B cell (primary cell): ENCODE data around the gene ITFG2. TPM values are rescaled to one million over a fixed set of nuclear protein-coding genes. Genes with fewer than 3 reads are reported as not detected.

Experiments
- ATAC-seq: fragments of 200-7000 bp; cut with Tn5 transposase; one replicate; pipeline ENCODE4 v1.10.0; 2021; ENCODE audit warnings: low read depth, mild to moderate bottlenecking, moderate number of reproducible peaks, moderate library complexity
- CTCF ChIA-PET: fragments of 350-600 bp; sonication (Branson Sonifier 250); formaldehyde crosslinking; loops from one replicate; lab custom pipeline; 2021; ENCODE audit warnings: antibody characterized with exemption, inconsistent platforms; lab: Charles Lee
- POLR2A ChIA-PET: fragments of 350-600 bp; sonication (Branson Sonifier 250); formaldehyde crosslinking; loops from one replicate; lab custom pipeline; 2021; ENCODE audit warnings: antibody characterized with exemption; lab: Charles Lee
- DNase-seq: peaks from one replicate; pipeline ENCODE4 v3.0.0; 2013
- H2AFZ ChIP-seq: 2 replicates; pipeline ENCODE4 v1.6.1; 2012; ENCODE audit warnings: mild to moderate bottlenecking, low read depth, low read length; ENCODE audit not compliant: insufficient read depth, poor library complexity, severe bottlenecking
- H3K27ac ChIP-seq, 2 donors: 1 replicate in 1 of 2; 2 replicates in 1 of 2; pipeline ENCODE4 v1.5.1; 2012 to 2013; ENCODE audit warnings: low read length in 2 of 2, mild to moderate bottlenecking in 2 of 2, moderate library complexity in 1 of 2
- H3K27me3 ChIP-seq, 4 experiments: fragments of 200-600 bp in 1 of 4; sonication (generic) in 1 of 4; replicated peaks in 1 of 4; 1 replicate in 2 of 4; 2 replicates in 2 of 4; pipeline versions ENCODE4 v1.6.1 to v1.7.0; 2013 to 2016; ENCODE audit warnings: low read length in 3 of 4, mild to moderate bottlenecking in 2 of 4, mixed read lengths in 1 of 4, moderate library complexity in 1 of 4; ENCODE audit not compliant: insufficient read depth in 4 of 4, control insufficient read depth in 3 of 4; ENCODE audit errors: control extremely low read depth in 1 of 4
- H3K36me3 ChIP-seq, 2 experiments: replicated peaks in 1 of 2; 1 replicate in 1 of 2; 2 replicates in 1 of 2; pipeline versions ENCODE4 v1.6.1 to v1.7.1; 2013; ENCODE audit warnings: low read length in 1 of 2; ENCODE audit not compliant: insufficient read depth in 2 of 2, control insufficient read depth in 1 of 2; ENCODE audit errors: control extremely low read depth in 1 of 2, extremely low read depth in 1 of 2
- H3K4me1 ChIP-seq, 2 donors: fragments of 200-600 bp in 1 of 2; sonication (generic) in 1 of 2; 1 replicate in 1 of 2; 2 replicates in 1 of 2; pipeline versions ENCODE4 v1.5.1 to v1.6.1; 2013 to 2017; ENCODE audit warnings: low read length in 2 of 2; ENCODE audit not compliant: control insufficient read depth in 2 of 2, insufficient read depth in 2 of 2
- H3K4me2 ChIP-seq: replicated peaks from 2 replicates; pipeline ENCODE3; 2012; ENCODE audit warnings: mild to moderate bottlenecking, low read depth, low read length; ENCODE audit not compliant: poor library complexity, severe bottlenecking
- H3K4me3 ChIP-seq, 5 experiments: fragments of 200-600 bp in 1 of 5; sonication (generic) in 1 of 5; 1 replicate in 3 of 5; 2 replicates in 2 of 5; pipeline versions ENCODE4 v1.5.1 to v1.7.0; 2011 to 2016; ENCODE audit warnings: low read length in 4 of 5, mild to moderate bottlenecking in 4 of 5, low read depth in 2 of 5, control low read depth in 1 of 5, moderate library complexity in 1 of 5; ENCODE audit not compliant: insufficient read depth in 1 of 5; ENCODE audit errors: control extremely low read depth in 1 of 5, extremely low read depth in 1 of 5
- H3K79me2 ChIP-seq: fragments of 200-600 bp; sonication (generic); one replicate; pipeline ENCODE4 v1.6.0; 2016; ENCODE audit warnings: low read length; ENCODE audit not compliant: control insufficient read depth, insufficient read depth
- H3K9ac ChIP-seq: fragments of 200-600 bp; sonication (generic); 2 replicates; pipeline ENCODE4 v1.6.1; 2017; ENCODE audit warnings: mild to moderate bottlenecking, low read length, moderate library complexity
- H3K9me3 ChIP-seq, 3 donors: one replicate each; pipeline versions ENCODE4 v1.6.1 to v1.7.1; 2013; ENCODE audit warnings: low read length in 2 of 3; ENCODE audit not compliant: control insufficient read depth in 2 of 3, insufficient read depth in 1 of 3; ENCODE audit errors: control extremely low read depth in 1 of 3
- H4K20me1 ChIP-seq: 2 replicates; pipeline ENCODE4 v1.6.0; 2012; ENCODE audit warnings: mild to moderate bottlenecking, low read length; ENCODE audit not compliant: insufficient read depth, control insufficient read depth, poor library complexity, severe bottlenecking
- H3K27ac Mint-ChIP-seq: one replicate; pipeline ENCODE4 v1.8.0; 2021; ENCODE audit warnings: mixed read lengths
- H3K27me3 Mint-ChIP-seq: one replicate; pipeline ENCODE4 v1.8.0; 2021; ENCODE audit warnings: mixed read lengths
- H3K4me1 Mint-ChIP-seq: one replicate; pipeline ENCODE4 v1.8.0; 2021; ENCODE audit warnings: mixed read lengths
- H3K4me3 Mint-ChIP-seq: one replicate; pipeline ENCODE4 v1.8.0; 2021; ENCODE audit warnings: mixed read lengths
- H3K9me3 Mint-ChIP-seq: one replicate; pipeline ENCODE4 v1.8.0; 2022; ENCODE audit warnings: mixed read lengths; ENCODE audit not compliant: insufficient read depth
- CTCF ChIP-seq: fragments of 200-600 bp; IDR thresholded peaks from one replicate; pipeline ENCODE4 v1.8.0; 2022; ENCODE audit warnings: antibody characterized with exemption, mild to moderate bottlenecking
- EZH2 ChIP-seq: IDR thresholded peaks from 2 replicates; pipeline ENCODE4 v1.6.1; 2012; ENCODE audit warnings: borderline replicate concordance, low read depth, mild to moderate bottlenecking, moderate library complexity, low read length; ENCODE audit not compliant: insufficient read depth, poor library complexity, severe bottlenecking
- WGBS: methylation state at CpG from one replicate; pipeline ENCODE4 v1.1.5; 2013; ENCODE audit warnings: missing lambda C conversion rate; ENCODE audit not compliant: insufficient coverage; 5-methylcytosine and 5-hydroxymethylcytosine counted together
- intact Hi-C: fragments of 100-400 bp; cut with micrococcal nuclease; formaldehyde crosslinking; loops from one replicate; pipeline ENCODE4 v1.10.0; 2022
- polyA plus RNA-seq: library from polyadenylated mRNA; depleted of rRNA; stranded (reverse); fragments of >200 nt; gene quantifications from 2 replicates; pipeline ENCODE4 v1.2.3, GENCODE V29; 2012
- total RNA-seq, 2 donors: library from RNA; stranded (reverse); fragments of 120-200 nt in 1 of 2; gene quantifications; 1 replicate in 1 of 2; 2 replicates in 1 of 2; pipeline versions ENCODE4 v1.2.3 to v1.2.4, GENCODE V29; 2013 to 2022

ITFG2 gene
- total and polyA plus RNA-seq, 2 donors (not counting 1 experiment from before 2014, with no cell fraction given), result 88.2 to 137 TPM

- H3K27me3 Mint-ChIP-seq, result no peaks in the 10 kb centered on the region
- ATAC-seq (no peak), DNase-seq (no peak)
- H3K9me3 Mint-ChIP-seq, result no peaks in the 10 kb centered on the region
- peak overlapping the region; percentile 94 for H3K4me3 Mint-ChIP-seq
- Histone ChIP-seq H3K27me3 (no peaks in the 10 kb centered on the region), H4K20me1 (peaks cover 21% of the 10 kb centered on the region), H3K4me3 (peak overlapping the region in 1 of 5 experiments; percentile 97), H3K36me3 (peaks cover 0 to 14% of the 10 kb centered on the region in 2 experiments), H3K4me1 (peaks cover 12 to 21% of the 10 kb centered on the region in 2 donors), H3K27ac (no peak overlapping the region), H3K79me2 (peaks cover 24% of the 10 kb centered on the region), H2AFZ (peak overlapping the region; percentile 94), H3K9ac (no peak overlapping the region), H3K4me2 (peak overlapping the region; percentile 99), H3K9me3 (no peaks in the 10 kb centered on the region)
- intact Hi-C loops, result loop anchor here (10.0 kb wide), 2 partner anchors 789 to 1081 kb away; partner anchors contain the start of genes DCP1B and PARP11
- WGBS, result 92% methylated on average over 18 of the region's 21 CpGs
- CTCF ChIA-PET, result interaction anchor here (0.7 to 1.4 kb wide), 3 partner anchors 9 to 111 kb away, joined by 3 to 5 read pairs (median 4); partner anchors contain the start of gene ITFG2
- peak overlapping the region; percentile 15 for H3K27ac Mint-ChIP-seq
- POLR2A ChIA-PET, result interaction anchor here (1.1 kb wide), 1 partner anchor 960 kb away, joined by 6 read pairs; no protein-coding TSS in a partner anchor
- TF ChIP-seq CTCF, result no peak
- TF ChIP-seq EZH2, result no peak
- peaks cover 24% of the 10 kb centered on the region for H3K4me1 Mint-ChIP-seq
Measured at GRCh38 chr12:2793561-2793960, 18.9 kb upstream of the ITFG2 start.

- H3K36me3 ChIP-seq, result peaks cover 2 to 21% of the 10 kb centered on the region in 2 experiments
- H3K27ac Mint-ChIP-seq, result peak overlapping the region; percentile 60
- H3K27me3 ChIP-seq, result no peaks in the 10 kb centered on the region
- H3K27ac ChIP-seq, result peak overlapping the region; percentile 58 to 71
- peaks cover 24% of the 10 kb centered on the region for H3K4me1 Mint-ChIP-seq
- intact Hi-C loops, result loop anchor here (1.0 to 10.0 kb wide), 4 partner anchors 18 to 1081 kb away; partner anchors contain the start of genes DCP1B, ITFG2, PARP11 and TULP3
- H3K9me3 ChIP-seq, result no peaks in the 10 kb centered on the region
- WGBS, result 4% methylated on average over 45 of the region's 49 CpGs
- ATAC-seq (peak; percentile 15), DNase-seq (no peak)
- peaks cover 21% of the 10 kb centered on the region for H4K20me1 ChIP-seq
- TF ChIP-seq CTCF (no peak), EZH2 (no peak)
- H2AFZ ChIP-seq, result peak overlapping the region; percentile 94
- peak overlapping the region; percentile 94 for H3K4me3 Mint-ChIP-seq
- H3K4me3 ChIP-seq, result peak overlapping the region in 4 of 5 experiments; percentile 66 to 97 (median 80)
- peak overlapping the region; percentile 79 for H3K9ac ChIP-seq
- POLR2A ChIA-PET, result interaction anchor here (0.7 to 2.4 kb wide), 4 partner anchors 18 to 960 kb away, joined by 3 to 17 read pairs (median 5); partner anchors contain the start of genes ITFG2 and TULP3
- no peaks in the 10 kb centered on the region for H3K27me3 Mint-ChIP-seq
- H3K79me2 ChIP-seq, result peaks cover 28% of the 10 kb centered on the region
- CTCF ChIA-PET, result interaction anchor here (0.7 to 2.7 kb wide), 4 partner anchors 11 to 112 kb away, joined by 3 to 11 read pairs (median 4); partner anchors contain the start of gene ITFG2
- peak overlapping the region; percentile 99 for H3K4me2 ChIP-seq
- peaks cover 12 to 21% of the 10 kb centered on the region in 2 donors for H3K4me1 ChIP-seq
- no peaks in the 10 kb centered on the region for H3K9me3 Mint-ChIP-seq
Measured at GRCh38 chr12:2794191-2794735, 18.2 kb upstream of the ITFG2 start.
